WTC11 (cell line): ENCODE results near the gene TMC6. TPM values are rescaled to one million over a fixed set of nuclear protein-coding genes. Genes with fewer than 3 reads are reported as not detected.

Experiments used
- ATAC-seq: fragments of 200-7000 bp; cut with Tn5 transposase; 2 replicates; pipeline ENCODE4 v1.10.0; 2021; ENCODE audit warnings: mild to moderate bottlenecking, moderate library complexity
- CTCF ChIA-PET: fragments of 300-600 bp; sonication (Branson Sonifier 250); formaldehyde crosslinking; loops from one replicate; lab custom pipeline; 2021; ENCODE audit warnings: antibody characterized with exemption; lab: Charles Lee
- POLR2A ChIA-PET: fragments of 350-600 bp; sonication (Branson Sonifier 250); formaldehyde crosslinking; loops from one replicate; lab custom pipeline; 2021; ENCODE audit warnings: antibody characterized with exemption; lab: Charles Lee
- DNase-seq: peaks from one replicate; pipeline ENCODE4 v3.0.0; 2021; ENCODE audit warnings: low spot score
- H3K27ac Mint-ChIP-seq: 2 replicates; pipeline ENCODE4 v1.8.0; 2021; ENCODE audit warnings: mixed read lengths
- H3K27me3 Mint-ChIP-seq: 2 replicates; pipeline ENCODE4 v1.8.0; 2021; ENCODE audit warnings: low read depth, mild to moderate bottlenecking, moderate library complexity, mixed read lengths
- H3K36me3 Mint-ChIP-seq: 2 replicates; pipeline ENCODE4 v1.8.0; 2021; ENCODE audit warnings: mixed read lengths
- H3K4me1 Mint-ChIP-seq: 2 replicates; pipeline ENCODE4 v1.8.0; 2022; ENCODE audit warnings: mixed read lengths
- H3K4me3 Mint-ChIP-seq: 2 replicates; pipeline ENCODE4 v1.8.0; 2021; ENCODE audit warnings: mild to moderate bottlenecking, moderate library complexity, mixed read lengths
- H3K9me3 Mint-ChIP-seq: 2 replicates; pipeline ENCODE4 v1.8.0; 2021; ENCODE audit warnings: mixed read lengths
- E2F4 ChIP-seq: sonication (generic); formaldehyde crosslinking; IDR thresholded peaks from 2 replicates; pipeline ENCODE4 v1.8.1; 2022; ENCODE audit warnings: low read depth, mild to moderate bottlenecking, moderate library complexity, missing genetic modification reagents, borderline replicate concordance
- EMX1 ChIP-seq: fragments of 250-450 bp; sonication (Bioruptor Pico); IDR thresholded peaks from 2 replicates; pipeline ENCODE4 v1.8.0; 2021; ENCODE audit warnings: mild to moderate bottlenecking
- ERG ChIP-seq: fragments of 250-450 bp; sonication (Bioruptor Pico); IDR thresholded peaks from 2 replicates; pipeline ENCODE4 v1.8.0; 2021; ENCODE audit warnings: mild to moderate bottlenecking
- FOXP1 ChIP-seq: sonication (generic); formaldehyde crosslinking; IDR thresholded peaks from 2 replicates; pipeline ENCODE4 v1.8.0; 2022; ENCODE audit warnings: missing genetic modification reagents, mild to moderate bottlenecking, moderate library complexity, borderline replicate concordance
- HMGXB4 ChIP-seq: sonication (generic); formaldehyde crosslinking; IDR thresholded peaks from 2 replicates; pipeline ENCODE4 v1.8.1; 2023; ENCODE audit warnings: mild to moderate bottlenecking, moderate library complexity, missing genetic modification reagents
- TCF7 ChIP-seq: sonication (generic); formaldehyde crosslinking; IDR thresholded peaks from 2 replicates; pipeline ENCODE4 v1.8.0; 2022; ENCODE audit warnings: mild to moderate bottlenecking, low read depth, missing genetic modification reagents, moderate library complexity
- USF2 ChIP-seq: sonication (generic); formaldehyde crosslinking; IDR thresholded peaks from 2 replicates; pipeline ENCODE4 v1.8.1; 2023; ENCODE audit warnings: mild to moderate bottlenecking, missing genetic modification reagents, moderate library complexity
- ZMAT4 ChIP-seq: fragments of 250-450 bp; sonication (Bioruptor Pico); IDR thresholded peaks from 2 replicates; pipeline ENCODE4 v1.9.0; 2021; ENCODE audit warnings: mild to moderate bottlenecking
- ZNF263 ChIP-seq: sonication (generic); formaldehyde crosslinking; IDR thresholded peaks from 2 replicates; pipeline ENCODE4 v1.8.1; 2022; ENCODE audit warnings: low read depth, mild to moderate bottlenecking, moderate library complexity, missing genetic modification reagents
- ZNF281 ChIP-seq: sonication (generic); formaldehyde crosslinking; IDR thresholded peaks from 2 replicates; pipeline ENCODE4 v1.8.0; 2023; ENCODE audit warnings: mild to moderate bottlenecking, missing genetic modification reagents
- ZNF532 ChIP-seq: fragments of 250-450 bp; sonication (Bioruptor Pico); IDR thresholded peaks from 2 replicates; pipeline ENCODE4 v1.9.0; 2021; ENCODE audit warnings: mild to moderate bottlenecking, borderline replicate concordance
- total RNA-seq: library from RNA; stranded (reverse); gene quantifications from 3 replicates; pipeline ENCODE4 v1.2.3, GENCODE V29; 2021

TMC6 gene
- total RNA-seq, 1 experiment from 2014 or later: 120 TPM

- Mint-ChIP-seq H3K4me1 (peaks cover 26% of the 10 kb centered on the region), H3K9me3 (no peaks in the 10 kb centered on the region), H3K4me3 (no peak overlapping the region), H3K36me3 (peaks cover 14% of the 10 kb centered on the region), H3K27ac (peak overlapping the region; percentile 60; the same call in 1 of the 2 replicates), H3K27me3 (peaks cover 4% of the 10 kb centered on the region; the same call in 1 of the 2 replicates)
- CTCF ChIA-PET: interaction anchor here (1.0 to 4.6 kb wide), 3 partner anchors 13 to 50 kb away, joined by 3 to 65 read pairs (median 3); no protein-coding TSS in a partner anchor
- POLR2A ChIA-PET: no interaction called here
- TF ChIP-seq FOXP1 (CRISPR knock-in tag) (no peak), HMGXB4 (CRISPR knock-in tag) (0 out of 2 replicates have a peak, but pooled peaks have one; percentile 28)
- ATAC-seq (no peak), DNase-seq (no peak)
Measured at GRCh38 chr17:78125976-78126894, 2.3 kb downstream of the TMC6 start.

GRCh38 chr17:78125138-78125913 is 3.2 kb downstream of the TMC6 start:
- peaks cover 17% of the 10 kb centered on the region for H3K4me1 Mint-ChIP-seq
- TF ChIP-seq ZMAT4 (CRISPR knock-in tag) (no peak), ERG (CRISPR knock-in tag) (no peak), E2F4 (0 out of 2 replicates have a peak, but pooled peaks have one; percentile 32), USF2 (CRISPR knock-in tag) (no peak)
- no peaks in the 10 kb centered on the region for H3K27me3 Mint-ChIP-seq
- ATAC-seq: no peak
- H3K27ac Mint-ChIP-seq: no peak overlapping the region
- H3K36me3 Mint-ChIP-seq: peaks cover 14% of the 10 kb centered on the region
- ChIA-PET CTCF (interaction anchor here (1.4 to 1.6 kb wide), 2 partner anchors 11 to 12 kb away, joined by 3 to 4 read pairs; no protein-coding TSS in a partner anchor), POLR2A (no interaction called here)
- no peak for DNase-seq
- no peak overlapping the region for H3K4me3 Mint-ChIP-seq
- no peaks in the 10 kb centered on the region for H3K9me3 Mint-ChIP-seq

GRCh38 chr17:78124836-78125137 is 3.8 kb downstream of the TMC6 start:
- Mint-ChIP-seq H3K36me3 (peaks cover 14% of the 10 kb centered on the region), H3K4me1 (peaks cover 12% of the 10 kb centered on the region), H3K27ac (no peak overlapping the region), H3K9me3 (no peaks in the 10 kb centered on the region), H3K27me3 (no peaks in the 10 kb centered on the region), H3K4me3 (no peak overlapping the region)
- no peak for ATAC-seq
- no peak for DNase-seq
- ChIA-PET POLR2A (no interaction called here), CTCF (interaction anchor here (1.4 to 1.6 kb wide), 2 partner anchors 10 to 12 kb away, joined by 3 to 4 read pairs; no protein-coding TSS in a partner anchor)
- TF ChIP-seq TCF7 (CRISPR knock-in tag): no peak
- no peak for TF ChIP-seq HMGXB4 (CRISPR knock-in tag)
- TF ChIP-seq ZNF281: no peak
- TF ChIP-seq ZNF263 (CRISPR knock-in tag): no peak
- no peak for TF ChIP-seq ZNF532 (CRISPR knock-in tag)
- no peak for TF ChIP-seq EMX1
